HTR-8/SVneo (cell line): ENCODE data around the gene NDUFS5.
"Not testable (repeated sequence)": the region's sequence is repeated elsewhere in the genome, so short reads cannot be mapped to it uniquely, and the experiment has no call there.

Source experiments
- DNase-seq: peaks from one replicate; pipeline ENCODE4 v3.0.0; 2011; ENCODE audit warnings: low spot score, mixed read lengths; ENCODE audit not compliant: insufficient read length
- FAIRE-seq: peaks from 2 replicates; lab custom pipeline; 2011; peaks lifted over from hg19 to GRCh38; lab: Jason Lieb, UNC

NDUFS5 gene

DNA sequence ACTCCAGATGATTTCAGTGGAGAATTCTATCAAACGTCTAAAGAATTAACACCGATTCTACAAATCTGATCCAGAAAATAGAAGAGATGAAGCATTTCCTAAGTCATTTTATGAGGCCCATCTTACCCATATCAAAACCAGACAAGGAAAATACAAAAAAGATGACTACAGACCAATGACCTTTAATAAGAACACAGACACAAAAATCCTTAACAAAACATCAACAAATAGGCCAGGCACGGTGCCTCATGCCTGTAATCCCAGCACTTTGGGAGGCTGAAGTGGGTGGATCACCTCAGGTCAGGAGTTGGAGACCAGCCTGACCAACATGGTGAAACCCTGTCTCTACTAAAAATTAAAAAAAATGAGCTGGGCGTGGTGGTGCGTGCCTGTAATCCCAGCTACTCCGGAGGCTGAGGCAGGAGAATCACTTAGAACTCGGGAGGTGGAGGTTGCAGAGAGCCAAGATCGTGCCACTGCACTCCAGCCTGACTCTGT is 29.1 kb downstream of the NDUFS5 start:
- not testable (repeated sequence) for FAIRE-seq, DNase-seq

- DNase-seq, FAIRE-seq: not testable (repeated sequence)
Observed at GRCh38 chr1:39061516-39061915, 35.4 kb downstream of the NDUFS5 start.

GRCh38 chr1:39061951-39062350 is 35.8 kb downstream of the NDUFS5 start:
- FAIRE-seq (no peak), DNase-seq (no peak)

DNA sequence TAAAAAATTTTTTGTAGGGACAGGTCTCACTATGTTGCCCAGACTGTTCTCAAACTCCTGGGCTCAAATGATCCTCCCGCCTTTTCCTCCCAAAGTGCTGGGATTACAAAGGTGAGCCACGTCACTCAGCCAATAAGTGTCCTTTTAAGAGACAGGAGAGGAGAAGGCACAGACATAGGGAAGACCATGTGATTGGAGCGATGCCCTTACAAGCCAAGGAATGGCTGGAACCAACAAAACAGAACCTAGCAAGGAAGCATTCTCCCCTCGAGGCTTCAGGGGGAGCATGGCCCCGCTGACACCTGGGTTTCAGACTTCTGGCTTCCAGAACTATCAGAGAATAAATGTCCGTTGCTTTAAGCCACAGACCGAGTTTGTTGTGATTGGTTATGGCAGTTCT is 37.0 kb downstream of the NDUFS5 start:
- FAIRE-seq (no peak), DNase-seq (no peak)

DNA sequence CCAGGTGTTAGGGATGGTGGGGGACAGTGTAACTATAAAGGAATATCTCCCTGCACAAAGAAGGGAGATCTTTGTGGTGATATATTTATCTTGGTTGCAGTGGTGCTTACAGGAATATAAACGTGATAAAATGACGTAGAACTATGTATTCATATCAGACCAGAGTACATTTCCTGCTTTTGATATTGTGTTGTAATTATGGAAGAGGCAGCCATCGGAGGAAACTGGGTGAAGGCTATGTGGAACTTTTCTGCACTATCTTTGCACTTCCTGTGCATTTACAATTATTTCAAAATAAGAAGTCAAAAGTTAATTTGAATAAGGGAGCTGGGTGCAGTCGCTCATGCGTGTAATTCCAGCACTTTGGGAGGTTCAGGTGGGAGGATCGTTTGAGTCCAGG is 37.6 kb downstream of the NDUFS5 start:
- FAIRE-seq (no peak), DNase-seq (no peak)

DNA sequence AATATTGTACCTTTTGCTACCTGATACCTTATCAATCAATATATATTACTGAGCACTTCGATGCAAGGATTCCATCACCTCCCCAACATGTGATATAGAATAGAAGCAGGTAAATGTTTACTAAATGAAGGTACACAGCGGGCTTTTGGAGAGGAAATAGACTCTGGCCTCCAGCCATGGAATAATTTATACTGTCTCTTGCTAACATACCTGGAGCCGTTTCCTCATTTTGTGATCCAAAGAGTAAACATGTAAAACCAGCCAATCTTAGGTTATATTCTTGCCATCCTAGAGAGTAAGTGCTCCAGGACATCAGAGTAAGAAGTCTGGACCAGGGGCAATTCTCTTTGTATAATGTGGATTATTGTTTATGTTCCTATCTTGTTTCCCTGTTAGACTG is 39.4 kb downstream of the NDUFS5 start:
- FAIRE-seq (no peak), DNase-seq (no peak)

GRCh38 chr1:39068227-39068626 is 42.1 kb downstream of the NDUFS5 start:
- FAIRE-seq, DNase-seq: not testable (repeated sequence)

DNA sequence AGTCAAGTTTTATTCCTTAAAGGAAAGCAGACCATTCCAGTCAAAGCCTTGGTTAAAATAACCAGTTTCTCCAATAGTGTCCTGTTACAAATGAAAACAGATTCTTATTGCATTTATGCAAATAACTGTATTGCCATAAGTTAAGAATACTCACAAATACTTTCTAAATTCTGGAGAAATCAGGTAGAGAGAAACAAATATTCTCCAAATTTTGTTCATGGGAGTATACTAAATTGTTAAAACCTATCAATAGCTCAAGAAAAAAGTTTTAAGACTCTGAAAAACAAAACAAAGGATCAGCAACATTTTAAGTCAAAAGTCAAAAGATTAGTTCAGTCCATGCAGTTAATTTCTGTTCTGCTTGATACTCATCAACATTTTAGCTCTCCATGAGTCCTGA is 45.4 kb downstream of the NDUFS5 start:
- not testable (repeated sequence) for DNase-seq, FAIRE-seq

GRCh38 chr1:39076127-39076798 is 50.1 kb downstream of the NDUFS5 start:
- FAIRE-seq (no peak), DNase-seq (no peak)

GRCh38 chr1:39076799-39077148 is 50.6 kb downstream of the NDUFS5 start:
- FAIRE-seq (no peak), DNase-seq (no peak)

GRCh38 chr1:39080269-39080826 is 54.2 kb downstream of the NDUFS5 start:
- DNase-seq = no peak
- no peak for FAIRE-seq

- DNase-seq = no peak
- no peak for FAIRE-seq
Observed at GRCh38 chr1:39080831-39081270, 54.7 kb downstream of the NDUFS5 start.

DNA sequence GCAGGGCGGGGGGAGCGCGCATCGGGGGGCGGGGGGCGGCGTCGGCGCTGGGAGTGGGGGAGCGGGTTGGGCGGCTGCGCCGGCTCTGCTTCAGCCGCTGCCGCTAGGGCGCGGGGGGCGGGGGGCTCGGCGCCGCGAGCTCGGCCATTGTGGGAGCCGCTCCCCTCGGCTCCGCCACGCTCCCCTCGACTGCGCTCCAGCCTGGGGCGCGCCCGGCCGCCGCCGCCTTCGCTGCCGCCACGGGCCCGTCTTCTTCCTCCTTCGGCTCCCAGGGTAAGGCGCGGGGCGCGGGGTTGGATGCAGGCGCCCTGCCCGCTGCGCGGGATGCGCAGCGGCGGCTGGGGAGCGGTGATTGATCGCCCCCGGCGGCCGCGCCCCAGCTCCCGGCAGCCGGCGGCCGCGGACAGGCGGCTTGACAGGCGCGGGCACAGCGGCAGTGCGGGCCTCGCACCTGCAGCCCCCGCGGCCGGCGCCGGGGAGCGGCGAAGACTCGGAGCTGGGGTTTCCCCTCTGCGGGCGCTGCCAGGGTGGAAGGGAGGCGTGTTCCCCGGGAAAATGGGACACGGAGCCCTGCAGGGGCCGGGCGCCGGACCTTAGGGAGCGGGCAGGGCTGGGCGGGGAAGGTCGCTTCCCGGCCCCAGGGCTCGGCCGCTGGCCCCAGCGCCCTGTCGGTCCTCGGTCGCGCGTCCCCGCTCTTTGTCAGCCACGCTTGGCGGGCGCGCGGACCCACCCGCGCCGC is 55.3 kb downstream of the NDUFS5 start:
- no peak for FAIRE-seq

DNA sequence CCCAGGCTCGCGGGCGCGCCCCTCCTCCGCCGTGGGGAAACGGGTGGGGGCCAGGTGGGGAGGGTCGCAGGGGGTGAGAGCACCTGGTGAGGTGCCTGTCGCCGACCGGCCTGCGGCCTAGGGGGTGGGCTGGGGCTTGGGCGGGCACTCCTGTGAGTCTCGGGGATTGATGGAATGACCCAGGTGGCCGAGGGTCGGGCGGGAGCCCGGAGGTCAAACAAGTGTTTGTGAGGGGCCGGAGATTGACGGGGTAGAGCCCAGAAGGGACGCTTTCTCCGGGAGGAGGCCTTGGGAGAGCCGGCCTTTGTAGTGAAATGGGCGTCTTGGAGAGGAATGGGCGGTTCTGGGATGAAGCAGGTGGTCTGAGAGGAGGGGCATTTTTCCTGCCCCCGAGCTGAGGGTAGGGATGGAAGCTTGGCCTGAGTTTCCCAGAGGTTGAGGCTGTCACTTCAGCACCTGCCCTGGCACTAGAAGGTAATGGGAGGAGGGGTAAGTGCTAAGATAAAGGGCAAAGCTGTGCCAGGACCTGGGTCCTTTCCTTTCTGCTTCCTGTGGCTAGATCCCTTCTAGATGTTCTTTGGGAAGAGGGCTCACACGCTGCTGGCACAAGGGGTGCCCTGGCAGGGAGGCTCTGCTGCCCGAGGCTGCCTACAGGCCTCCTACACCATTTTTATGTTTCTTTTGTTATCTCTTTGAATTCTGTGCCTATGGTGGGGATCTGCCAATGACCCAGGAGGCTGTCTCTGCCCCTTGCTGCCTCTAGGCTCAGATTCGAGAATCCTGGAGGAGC is 56.1 kb downstream of the NDUFS5 start:
- no peak for DNase-seq
- FAIRE-seq = no peak

More for the DNA sequence above, 55.3 kb downstream of the NDUFS5 start:
- no peak for DNase-seq

DNA sequence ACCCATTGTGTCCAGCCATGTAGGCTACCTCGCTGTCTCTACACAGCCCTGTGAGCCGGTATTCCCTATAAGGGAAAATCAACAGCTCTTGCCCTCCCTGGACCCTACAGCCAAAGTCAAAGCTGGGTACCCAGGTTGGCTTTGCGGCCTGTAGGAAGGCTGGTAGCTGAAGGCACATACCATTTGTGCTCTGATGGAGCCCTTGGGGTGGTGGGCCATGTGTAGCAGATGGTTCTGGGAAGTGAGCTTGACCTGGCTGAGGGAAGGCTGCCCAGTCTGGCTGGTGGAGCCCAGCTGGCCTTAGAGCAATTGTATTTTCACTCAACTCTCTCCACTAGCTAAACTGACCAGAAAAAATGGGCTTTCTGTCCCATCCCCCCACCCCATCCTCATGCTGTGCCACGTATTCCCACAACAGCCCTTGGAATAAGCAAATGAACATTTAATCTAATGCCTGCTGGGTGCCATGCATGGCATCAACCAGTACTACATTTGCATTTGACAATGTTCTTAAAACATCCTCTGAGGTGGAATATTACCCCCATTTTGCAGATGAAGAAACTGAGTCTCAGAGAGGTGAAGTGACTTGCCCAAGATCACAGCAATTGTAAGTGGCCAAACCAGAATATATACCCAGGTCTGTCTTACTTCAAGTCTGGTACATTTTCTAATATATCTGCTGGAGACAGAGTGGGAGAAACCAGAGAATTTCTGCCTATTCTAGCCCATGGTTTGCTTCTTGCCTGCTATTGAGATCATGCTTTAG is 56.8 kb downstream of the NDUFS5 start:
- DNase-seq = no peak
- peak; percentile 20 for FAIRE-seq

GRCh38 chr1:39084191-39084590 is 58.0 kb downstream of the NDUFS5 start:
- no peak for DNase-seq
- no peak for FAIRE-seq
